PC-3 (cell line): ENCODE results near the gene LYPLA2. TPM values are rescaled to one million over a fixed set of nuclear protein-coding genes. Genes with fewer than 3 reads are reported as not detected.
A peak's percentile ranks its signal among the peaks of the same experiment; 100 is the strongest.

Experiments
- ATAC-seq: fragments of 200-7000 bp; cut with Tn5 transposase; 2 replicates; pipeline ENCODE4 v1.9.1; 2020; ENCODE audit warnings: mild to moderate bottlenecking, moderate library complexity
- Bru-seq: library from RNA; stranded (reverse); fragments of 400-500 nt; gene quantifications from one replicate; lab custom pipeline; 2021; lab: Mats Ljungman, UMichigan
- BruChase-seq, 2 experiments: library from RNA; stranded (reverse); fragments of 400-500 nt; gene quantifications; one replicate each; lab custom pipeline; 2021; lab: Mats Ljungman, UMichigan
- BruUV-seq: library from RNA; stranded (reverse); fragments of 400-500 nt; replicated peaks from 2 replicates; lab custom pipeline; 2021; lab: Mats Ljungman, UMichigan
- CTCF ChIA-PET: fragments of 300-600 bp; sonication (Branson Sonifier 250); formaldehyde crosslinking; loops from one replicate; lab custom pipeline; 2022; ENCODE audit warnings: antibody characterized with exemption; lab: Charles Lee
- POLR2A ChIA-PET: fragments of 300-600 bp; sonication (Branson Sonifier 250); formaldehyde crosslinking; loops from one replicate; lab custom pipeline; 2022; ENCODE audit warnings: antibody characterized with exemption; ENCODE audit not compliant: unreplicated experiment; lab: Charles Lee
- DNase-seq: peaks from one replicate; pipeline ENCODE4 v3.0.0-alpha.2; 2015
- H2AFZ ChIP-seq: fragments of 300-600 bp; sonication (generic); 2 replicates; pipeline ENCODE4 v1.6.0; 2016; ENCODE audit warnings: antibody characterized with exemption, low read length
- H3F3A ChIP-seq: fragments of 300-600 bp; sonication (generic); one replicate; pipeline ENCODE4 v1.6.0; 2017; ENCODE audit warnings: antibody characterized with exemption, low read length, control low read depth, mild to moderate bottlenecking; ENCODE audit not compliant: unreplicated experiment
- H3K27ac ChIP-seq: fragments of 300-600 bp; sonication (generic); 2 replicates; pipeline ENCODE4 v1.5.1; 2016; ENCODE audit warnings: mild to moderate bottlenecking, low read length
- H3K27me3 ChIP-seq: fragments of 300-600 bp; sonication (generic); 2 replicates; pipeline ENCODE4 v1.6.1; 2016; ENCODE audit warnings: low read length, mixed read lengths
- H3K36me3 ChIP-seq: fragments of 300-600 bp; sonication (generic); 2 replicates; pipeline ENCODE4 v1.6.1; 2016; ENCODE audit warnings: low read depth, mixed run types, low read length, mixed read lengths
- H3K4me1 ChIP-seq: fragments of 300-600 bp; sonication (generic); 2 replicates; pipeline ENCODE4 v1.5.1; 2016; ENCODE audit warnings: low read length; ENCODE audit not compliant: insufficient read depth
- H3K4me2 ChIP-seq: fragments of 300-600 bp; sonication (generic); 2 replicates; pipeline ENCODE4 v1.6.0; 2016; ENCODE audit warnings: low read length
- H3K4me3 ChIP-seq: fragments of 300-600 bp; sonication (generic); 2 replicates; pipeline ENCODE4 v1.5.1; 2016; ENCODE audit warnings: mild to moderate bottlenecking, low read length, mixed read lengths
- H3K79me2 ChIP-seq: fragments of 300-600 bp; sonication (generic); 2 replicates; pipeline ENCODE4 v1.6.1; 2017; ENCODE audit warnings: low read length, mixed read lengths
- H3K9ac ChIP-seq: fragments of 300-600 bp; sonication (generic); 2 replicates; pipeline ENCODE4 v1.6.0; 2016; ENCODE audit warnings: mild to moderate bottlenecking, low read length
- H3K9me2 ChIP-seq: fragments of 300-600 bp; sonication (generic); replicated peaks from 2 replicates; pipeline ENCODE4 v1.6.1; 2016; ENCODE audit warnings: mixed run types, low read length, mixed read lengths
- H3K9me3 ChIP-seq: fragments of 300-600 bp; sonication (generic); 2 replicates; pipeline ENCODE4 v1.6.1; 2016; ENCODE audit warnings: low read length, mixed read lengths
- H4K20me1 ChIP-seq: fragments of 300-600 bp; sonication (generic); 2 replicates; pipeline ENCODE4 v1.6.1; 2016; ENCODE audit warnings: low read length, mixed read lengths
- CTCF ChIP-seq: fragments of 300-600 bp; sonication (generic); conservative IDR thresholded peaks from 2 replicates; pipeline ENCODE4 v1.5.1; 2017; ENCODE audit warnings: antibody characterized with exemption, low read depth, mild to moderate bottlenecking, low read length
- EZH2 ChIP-seq: fragments of 300-600 bp; sonication (generic); IDR thresholded peaks from one replicate; pipeline ENCODE4 v1.6.1; 2017; ENCODE audit warnings: antibody characterized with exemption, mild to moderate bottlenecking, low read length; ENCODE audit not compliant: unreplicated experiment
- EZH2phosphoT487 ChIP-seq: fragments of 300-600 bp; sonication (generic); IDR thresholded peaks from 2 replicates; pipeline ENCODE4 v1.6.1; 2018; ENCODE audit warnings: mild to moderate bottlenecking, antibody characterized with exemption, low read length, borderline replicate concordance
- intact Hi-C: fragments of 100-400 bp; cut with micrococcal nuclease; formaldehyde crosslinking; loops from 2 replicates; pipeline ENCODE4 v1.9.0; 2023
- long read RNA-seq: library from polyadenylated mRNA; unstranded; transcript quantifications from one replicate; pipeline ENCODE4 v2.0.0, GENCODE V29; 2021; ENCODE audit not compliant: unreplicated experiment
- total RNA-seq: library from RNA; depleted of rRNA; stranded (reverse); fragments of >200 nt; gene quantifications from 2 replicates; pipeline ENCODE4 v1.2.3, GENCODE V29; 2014; rRNA removed

LYPLA2 gene
- 120 and 142 TPM in 2 replicates for total RNA-seq
- Bru-seq, nascent RNA: percentile 78 among the genes with signal in this experiment
- percentile 97 among the genes with signal in this experiment for BruChase-seq, experiment 1, labeled RNA remaining after a 6-hour chase
- percentile 93 among the genes with signal in this experiment for BruChase-seq, experiment 2, labeled RNA remaining after a 2-hour chase
- long read RNA-seq, transcript LYPLA2-205 (10 exons, 1,810 nt): major isoform, 124 of 206 reads
- long read RNA-seq, partial matches to known transcripts: 32 of 206 reads
- long read RNA-seq, other reads (novel, unspliced or antisense): 46 of 206 reads

GRCh38 chr1:23790696-23791515, at the start of gene LYPLA2:
TSS of gene LYPLA2 (plus strand) at chr1:23791145. CDS start at chr1:23792683, 1,538 bp downstream.
- TF ChIP-seq CTCF (no peak), EZH2 (no peak), EZH2phosphoT487 (no peak)
- H3K4me1 ChIP-seq: peaks cover 24% of the 10 kb centered on the region
- H3K9me3 ChIP-seq: no peaks in the 10 kb centered on the region
- DNase-seq (peak; percentile 87), ATAC-seq (peak; percentile 73)
- H3K27me3 ChIP-seq: no peaks in the 10 kb centered on the region
- peak within 1 kb of the TSS; percentile 82 for H3K27ac ChIP-seq
- H3K4me3 ChIP-seq: peak within 1 kb of the TSS; percentile 100
- no peaks in the 10 kb centered on the region for H4K20me1 ChIP-seq
- H3K9ac ChIP-seq: peak within 1 kb of the TSS; percentile 90
- H3K4me2 ChIP-seq: peak within 1 kb of the TSS; percentile 100
- H2AFZ ChIP-seq: peak within 1 kb of the TSS; percentile 72
- peaks cover 13% of the 10 kb centered on the region for H3F3A ChIP-seq
- peaks cover 24% of the 10 kb centered on the region for H3K36me3 ChIP-seq
- H3K79me2 ChIP-seq: peaks cover 36% of the 10 kb centered on the region
- no peaks in the 10 kb centered on the region for H3K9me2 ChIP-seq
- TSS peak; percentile 49 for BruUV-seq
- ChIA-PET POLR2A (interaction anchor here (0.5 to 1.2 kb wide), 2 partner anchors 8 to 20 kb away, joined by 3 to 5 read pairs; no protein-coding TSS in a partner anchor), CTCF (interaction anchor here (0.8 kb wide), 1 partner anchor 19 kb away, joined by 4 read pairs; no protein-coding TSS in a partner anchor)
- intact Hi-C loops: loop anchor here (1.0 kb wide), 1 partner anchor 8 kb away; no protein-coding TSS in a partner anchor

GRCh38 chr1:23741609-23742008, 49.3 kb upstream of the LYPLA2 start:
- CTCF ChIA-PET: no interaction called here
- no peaks in the 10 kb centered on the region for H3K9me3 ChIP-seq
- POLR2A ChIA-PET: no interaction called here
- DNase-seq (no peak), ATAC-seq (no peak)
- H3K79me2 ChIP-seq: peaks cover 33% of the 10 kb centered on the region
- H3F3A ChIP-seq: no peaks in the 10 kb centered on the region
- H2AFZ ChIP-seq: no peak overlapping the region
- H3K4me1 ChIP-seq: peaks cover 18% of the 10 kb centered on the region
- no peaks in the 10 kb centered on the region for H3K9me2 ChIP-seq
- no peak overlapping the region for H3K27ac ChIP-seq
- TF ChIP-seq EZH2: no peak
- no peak for TF ChIP-seq EZH2phosphoT487
- no peak for TF ChIP-seq CTCF
- H3K27me3 ChIP-seq: no peaks in the 10 kb centered on the region
- no peaks in the 10 kb centered on the region for H3K36me3 ChIP-seq
- H4K20me1 ChIP-seq: peaks cover 16% of the 10 kb centered on the region
- H3K4me2 ChIP-seq: no peak overlapping the region
- no peak overlapping the region for H3K4me3 ChIP-seq
- H3K9ac ChIP-seq: no peak overlapping the region
- BruUV-seq: no TSS peak
- intact Hi-C loops: no loop called here
